Measurements from ENCODE around the gene PPP1R15B. TPM values are rescaled to one million over a fixed set of nuclear protein-coding genes. Genes with fewer than 3 reads are reported as not detected.

The PPP1R15B gene
- total and polyA plus RNA-seq, 2 of the 4 experiments (the other 2 are of a cell fraction), result 14.9 to 15.0 TPM

DNA sequence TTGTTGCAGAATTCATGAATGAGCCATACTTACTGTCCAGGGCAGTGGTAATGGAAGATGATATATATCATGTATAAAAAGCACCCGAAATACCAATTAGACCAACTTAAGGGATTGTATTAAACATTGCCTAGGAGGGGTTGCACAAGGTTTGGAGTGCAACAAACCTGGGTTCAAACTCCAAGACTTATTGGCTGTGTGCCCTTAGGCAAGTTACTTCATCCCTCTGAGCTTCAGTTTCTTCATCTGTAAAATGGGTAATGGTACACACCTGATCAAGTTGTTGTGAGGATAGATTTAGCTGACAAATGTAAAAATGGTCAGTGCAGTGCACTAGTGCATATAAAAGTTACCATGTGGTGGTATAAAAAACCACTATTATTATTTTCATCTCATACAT, 9.8 kb upstream of the PPP1R15B start:
- no peak overlapping the region for H4K8ac ChIP-seq (ENCODE audit: low read depth in 2 of 2, low read length in 2 of 2)
- ChIA-PET CTCF (interaction anchor here (2.3 kb wide), 1 partner anchor 10 kb away, joined by 15 read pairs; no protein-coding TSS in a partner anchor), POLR2A (ENCODE audit: unreplicated experiment) (no interaction called here)
- H2BK120ac ChIP-seq (ENCODE audit: low read depth, low read length), result no peak overlapping the region
- no peak overlapping the region for H2AFZ ChIP-seq (replicated peaks; ENCODE audit: low read length, poor library complexity)
- intact Hi-C loops (cut with micrococcal nuclease), result no loop called here
- H3K56ac ChIP-seq (ENCODE audit: extremely low read depth, insufficient read depth, low read length), result no peak overlapping the region
- H3K4me2 ChIP-seq (ENCODE audit: low read depth, low read length), result no peak overlapping the region
- no peak overlapping the region for H3K4ac ChIP-seq (ENCODE audit: low read depth, low read length)
- no peak overlapping the region for H3K14ac ChIP-seq (replicated peaks; ENCODE audit: low read depth, low read length)
- H2BK5ac ChIP-seq (ENCODE audit: low read depth, low read length, poor library complexity, severe bottlenecking), result no peak overlapping the region
- no TSS peak for BruUV-seq (replicated peaks)
- no peak overlapping the region; the same call in 1 of the 2 replicates for H2BK20ac ChIP-seq (ENCODE audit: low read depth, low read length)
- H4K20me1 ChIP-seq (ENCODE audit: insufficient read depth, low read length), result no peaks in the 10 kb centered on the region
- ATAC-seq (ENCODE audit: low read depth) (no peak), DNase-seq (no peak)
- H4K91ac ChIP-seq (ENCODE audit: insufficient read depth, low read depth, low read length), result no peak overlapping the region
- peaks cover 0 to 10% of the 10 kb centered on the region in 2 experiments; a peak in 2 of 4 replicates for H3K79me1 ChIP-seq (ENCODE audit: low read depth in 1 of 2, low read length in 2 of 2)
- H2AK9ac ChIP-seq (replicated peaks; ENCODE audit: low read depth, low read length, poor library complexity), result no peak overlapping the region
- H3K4me1 ChIP-seq (ENCODE audit: control insufficient read depth, insufficient read depth, low read length), result peaks cover 22% of the 10 kb centered on the region
- H3K27ac ChIP-seq (ENCODE audit: insufficient read depth, low read length), result no peak overlapping the region
- H3K4me3 ChIP-seq (ENCODE audit: insufficient read depth, low read depth, low read length), result no peak overlapping the region
- no peak overlapping the region for H3K18ac ChIP-seq (ENCODE audit: low read depth, low read length)
- no peak overlapping the region for H2AK5ac ChIP-seq (ENCODE audit: low read depth, low read length)
- no peak overlapping the region for H4K5ac ChIP-seq (ENCODE audit: low read depth, low read length)
- dilution Hi-C loops (cut with HindIII; ENCODE audit: low sequenced_read_pairs, unreplicated experiment), result no loop called here
- H2BK15ac ChIP-seq (ENCODE audit: low read depth, low read length), result no peak overlapping the region
- in situ Hi-C loops (cut with MboI; ENCODE audit: low sequenced_read_pairs), result no loop called here
- H3K9me1 ChIP-seq (ENCODE audit: insufficient read depth, low read length), result peaks cover 21% of the 10 kb centered on the region
- H3K9me3 ChIP-seq (ENCODE audit: control insufficient read depth, insufficient read depth, low read length), result no peaks in the 10 kb centered on the region
- H3K9ac ChIP-seq (ENCODE audit: low read depth, low read length), result no peak overlapping the region
- no CpG with 5 or more reads among the region's 1 CpG for WGBS, 2 experiments (ENCODE audit: extremely low coverage in 2 of 2, insufficient read length in 1 of 2)
- no peak overlapping the region for H3K23ac ChIP-seq (ENCODE audit: low read depth, low read length)
- peaks cover 7% of the 10 kb centered on the region for H3K36me3 ChIP-seq (ENCODE audit: control insufficient read depth, insufficient read depth, low read length)
- no peaks in the 10 kb centered on the region for H3K27me3 ChIP-seq (ENCODE audit: control insufficient read depth, insufficient read depth, low read length)
- TF ChIP-seq NFE2L2 (IDR thresholded peaks at IDR 0.05; ENCODE audit: low read depth, low read length) (no peak), CHD1 (IDR thresholded peaks at IDR 0.05; ENCODE audit: low read depth, low read length) (no peak), BHLHE40 (IDR thresholded peaks at IDR 0.05; ENCODE audit: low read depth, low read length) (no peak), FOS (IDR thresholded peaks at IDR 0.05; ENCODE audit: low read depth, low read length) (no peak), RAD21 (IDR thresholded peaks at IDR 0.05; ENCODE audit: low read length) (no peak), MAZ (IDR thresholded peaks at IDR 0.05; ENCODE audit: borderline replicate concordance, low read depth, low read length) (no peak), CTCF (conservative IDR thresholded peaks at IDR 0.05; ENCODE audit: low read depth, low read length) (no peak), MXI1 (IDR thresholded peaks at IDR 0.05; ENCODE audit: borderline replicate concordance, low read depth, low read length) (no peak), RFX5 (IDR thresholded peaks at IDR 0.05; ENCODE audit: low read depth, low read length) (no peak), CEBPB (IDR thresholded peaks at IDR 0.05; ENCODE audit: low read depth, low read length) (no peak), RCOR1 (IDR thresholded peaks at IDR 0.05; ENCODE audit: insufficient replicate concordance, low read length) (no peak), SMC3 (IDR thresholded peaks at IDR 0.05; ENCODE audit: low read depth, low read length) (no peak), MAFK (IDR thresholded peaks at IDR 0.05; ENCODE audit: low read depth, low read length) (no peak), POLR2A (IDR thresholded peaks at IDR 0.05; ENCODE audit: low read depth, low read length) (no peak)
- TF ChIP-seq, protein P1, sequence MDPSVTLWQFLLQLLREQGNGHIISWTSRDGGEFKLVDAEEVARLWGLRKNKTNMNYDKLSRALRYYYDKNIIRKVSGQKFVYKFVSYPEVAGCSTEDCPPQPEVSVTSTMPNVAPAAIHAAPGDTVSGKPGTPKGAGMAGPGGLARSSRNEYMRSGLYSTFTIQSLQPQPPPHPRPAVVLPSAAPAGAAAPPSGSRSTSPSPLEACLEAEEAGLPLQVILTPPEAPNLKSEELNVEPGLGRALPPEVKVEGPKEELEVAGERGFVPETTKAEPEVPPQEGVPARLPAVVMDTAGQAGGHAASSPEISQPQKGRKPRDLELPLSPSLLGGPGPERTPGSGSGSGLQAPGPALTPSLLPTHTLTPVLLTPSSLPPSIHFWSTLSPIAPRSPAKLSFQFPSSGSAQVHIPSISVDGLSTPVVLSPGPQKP (IDR thresholded peaks at IDR 0.05; ENCODE audit: borderline replicate concordance, low read depth, low read length), result no peak
- TF ChIP-seq, protein P2, sequence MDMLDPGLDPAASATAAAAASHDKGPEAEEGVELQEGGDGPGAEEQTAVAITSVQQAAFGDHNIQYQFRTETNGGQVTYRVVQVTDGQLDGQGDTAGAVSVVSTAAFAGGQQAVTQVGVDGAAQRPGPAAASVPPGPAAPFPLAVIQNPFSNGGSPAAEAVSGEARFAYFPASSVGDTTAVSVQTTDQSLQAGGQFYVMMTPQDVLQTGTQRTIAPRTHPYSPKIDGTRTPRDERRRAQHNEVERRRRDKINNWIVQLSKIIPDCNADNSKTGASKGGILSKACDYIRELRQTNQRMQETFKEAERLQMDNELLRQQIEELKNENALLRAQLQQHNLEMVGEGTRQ (IDR thresholded peaks at IDR 0.05; ENCODE audit: low read depth, low read length), result no peak
